ENCODE measurements around the gene GPR152. TPM values are rescaled to one million over a fixed set of nuclear protein-coding genes. Genes with fewer than 3 reads are reported as not detected.

The GPR152 gene
- total and polyA plus RNA-seq, 2 of the 8 experiments (the other 6 are each of a cell fraction or from before 2014, with no cell fraction given) = not detected

GRCh38 chr11:67436459-67437081 is 16.0 kb downstream of the GPR152 start:
- FAIRE-seq = no peak
- Histone ChIP-seq H3K14ac (ENCODE audit: insufficient read length) (no peak overlapping the region), H2BK12ac (ENCODE audit: low read depth, low read length) (0 out of 2 replicates have a peak overlapping the region, but pooled peaks have one; percentile 33), H3K23me2 (ENCODE audit: low read depth, low read length) (no peaks in the 10 kb centered on the region), H3K9me3 (ENCODE audit: insufficient read depth in 2 of 2, low read depth in 1 of 2, low read length in 1 of 2) (no peaks in the 10 kb centered on the region), H3K4ac (replicated peaks; ENCODE audit: insufficient read length, low read depth, low read length) (no peak overlapping the region), H3K79me2 (ENCODE audit: control insufficient read depth in 1 of 2, insufficient read depth in 2 of 2, low read length in 2 of 2) (no peaks in the 10 kb centered on the region), H3K4me3 (ENCODE audit: extremely low read depth in 1 of 4, insufficient read depth in 2 of 4, low read depth in 3 of 4, low read length in 4 of 4) (peak overlapping the region in 1 of 4 experiments; percentile 26; a peak in 1 of 8 replicates), H3K18ac (ENCODE audit: extremely low read depth, low read length) (peak overlapping the region; percentile 13), H3K27ac (ENCODE audit: low read depth, low read length) (peak overlapping the region; percentile 80; the same call in 1 of the 2 replicates), H3K4me2 (ENCODE audit: insufficient read depth in 1 of 2, low read depth in 2 of 2, low read length in 2 of 2) (peak overlapping the region; percentile 5 to 41; a peak in 1 of 4 replicates), H2AK5ac (ENCODE audit: low read depth, low read length) (0 out of 2 replicates have a peak overlapping the region, but pooled peaks have one; percentile 60), H3K9ac (replicated peaks in 1 of 4; ENCODE audit: extremely low read depth in 1 of 4, low read depth in 3 of 4, low read length in 3 of 4) (no peak overlapping the region), H3K23ac (ENCODE audit: insufficient read length) (no peak overlapping the region), H3K36me3 (ENCODE audit: control insufficient read depth in 2 of 4, insufficient read depth in 4 of 4, low read length in 3 of 4) (peaks cover 8 to 34% (median 18%) of the 10 kb centered on the region in 4 experiments), H4K91ac (replicated peaks; ENCODE audit: insufficient read length, low read length) (peak overlapping the region; percentile 88), H2BK120ac (replicated peaks; ENCODE audit: low read depth, low read length) (no peak overlapping the region), H2BK15ac (ENCODE audit: low read length) (no peak overlapping the region), H2BK20ac (ENCODE audit: low read length) (0 out of 2 replicates have a peak overlapping the region, but pooled peaks have one; percentile 7), H3K79me1 (ENCODE audit: low read depth, low read length) (no peaks in the 10 kb centered on the region), H2BK5ac (ENCODE audit: low read depth, low read length) (peak overlapping the region; percentile 87), H2AFZ (ENCODE audit: low read length) (no peak overlapping the region), H4K8ac (ENCODE audit: extremely low read depth, insufficient read depth, low read length) (peak overlapping the region; percentile 51; the same call in 1 of the 2 replicates), H3K4me1 (replicated peaks in 1 of 4; ENCODE audit: control insufficient read depth in 3 of 4, insufficient read depth in 4 of 4, low read length in 3 of 4) (peaks cover 0 to 17% (median 14%) of the 10 kb centered on the region in 4 experiments; a peak in 6 of 7 replicates), H4K5ac (ENCODE audit: insufficient read length, low read depth, low read length) (peak overlapping the region; percentile 57), H3K56ac (replicated peaks; ENCODE audit: insufficient read length, low read depth, low read length) (no peak overlapping the region), H3K27me3 (replicated peaks in 1 of 4; ENCODE audit: control insufficient read depth in 3 of 4, extremely low read depth in 1 of 4, insufficient read depth in 3 of 4, low read length in 3 of 4) (no peaks in the 10 kb centered on the region), H4K20me1 (replicated peaks in 1 of 2; ENCODE audit: control insufficient read depth in 1 of 2, insufficient read depth in 2 of 2, low read length in 2 of 2) (peaks cover 0 to 21% of the 10 kb centered on the region in 2 experiments)
- ChIA-PET POLR2A (ENCODE audit: partially characterized antibody) (interaction anchor here (0.7 to 12.5 kb wide), 23 partner anchors 9 to 85 kb away, joined by 3 to 104 read pairs (median 4); partner anchors contain the start of genes CABP4, CARNS1, GPR152 and POLD4), CTCF (ENCODE audit: partially characterized antibody) (interaction anchor here (0.6 to 1.8 kb wide), 3 partner anchors 32 to 56 kb away, joined by 3 to 5 read pairs (median 3); no protein-coding TSS in a partner anchor)
- WGBS, 2 experiments (ENCODE audit: extremely low coverage in 1 of 2, insufficient coverage in 1 of 2, insufficient read length in 1 of 2, insufficient replicate concordance in 2 of 2, low coverage in 1 of 2, low lambda C conversion rate in 2 of 2, missing lambda C conversion rate in 1 of 2) = 60% methylated on average over 6 of the region's 6 CpGs; no CpG with 5 or more reads in 1 of the 2 experiments
- DNase-seq (ENCODE audit: low read depth in 1 of 2, low spot score in 2 of 2) = peak; percentile 69 to 70
- no peak for TF ChIP-seq GABPA (IDR thresholded peaks at IDR 0.05; ENCODE audit: borderline replicate concordance, insufficient read depth, low read length)
- TF ChIP-seq KDM4A (IDR thresholded peaks at IDR 0.05; ENCODE audit: low read depth, low read length, severe bottlenecking) = no peak
- TF ChIP-seq EZH2 (IDR thresholded peaks at IDR 0.05; ENCODE audit: low read depth, low read length, severe bottlenecking) = no peak
- TF ChIP-seq CHD2 (IDR thresholded peaks at IDR 0.05; ENCODE audit: low read length) = peak; percentile 40; the same call in 1 of the 2 replicates
- TF ChIP-seq SIRT6 (IDR thresholded peaks at IDR 0.05; ENCODE audit: low read length) = no peak
- TF ChIP-seq SAP30 (IDR thresholded peaks at IDR 0.05; ENCODE audit: insufficient read depth, insufficient replicate concordance, low read length) = no peak
- 0 out of 2 replicates have a peak, but pooled peaks have one; percentile 16 for TF ChIP-seq YY1 (IDR thresholded peaks at IDR 0.05; ENCODE audit: low read depth, low read length)
- peak in 1 of 2 experiments; percentile 63; a peak in 2 of 4 replicates for TF ChIP-seq SIN3A (conservative IDR thresholded peaks at IDR 0.05 in 1 of 2, IDR thresholded peaks at IDR 0.05 in 1 of 2; ENCODE audit: low read depth in 1 of 2, low read length in 2 of 2)
- TF ChIP-seq PHF8 (conservative IDR thresholded peaks at IDR 0.05; ENCODE audit: low read depth, low read length) = no peak
- no peak for TF ChIP-seq BCL11A (IDR thresholded peaks at IDR 0.05; ENCODE audit: low read depth in 2 of 2, low read length in 2 of 2)

Measured in H1 (cell line).